NCI-H1048 (cell line): Measurements from ENCODE around the gene XPNPEP3.
"Not testable (repeated sequence)": the region's sequence is repeated elsewhere in the genome, so short reads cannot be mapped to it uniquely, and the experiment has no call there.

Experiments used
- DNase-seq: peaks from one replicate; lab custom pipeline; 2025; lab: John Stamatoyannopoulos, UW

Gene XPNPEP3

GRCh38 chr22:40856513-40857308, at the start of gene XPNPEP3, which contains the start of gene ST13:
XPNPEP3 (plus strand) TSS chr22:40857148; CDS start chr22:40857182, 34 bp downstream.
ST13 (minus strand) TSS chr22:40856639; CDS start chr22:40856540, 99 bp downstream.
- DNase-seq: peak; percentile 86

- no peak for DNase-seq
Observed at GRCh38 chr22:40808018-40808841, 48.7 kb upstream of the XPNPEP3 start.

- no peak for DNase-seq
Observed at GRCh38 chr22:40813912-40814315, 43.0 kb upstream of the XPNPEP3 start.

- no peak for DNase-seq
Observed at GRCh38 chr22:40817737-40818136, 39.2 kb upstream of the XPNPEP3 start.

GRCh38 chr22:40818192-40818746, 38.7 kb upstream of the XPNPEP3 start:
- DNase-seq: no peak

GRCh38 chr22:40818747-40819598, 38.0 kb upstream of the XPNPEP3 start, which contains the start of gene SLC25A17:
SLC25A17 (minus strand) TSS chr22:40819346; CDS start chr22:40819248, 98 bp downstream.
- DNase-seq: peak; percentile 86

GRCh38 chr22:40819599-40820140, 37.3 kb upstream of the XPNPEP3 start:
- DNase-seq: no peak

GRCh38 chr22:40823426-40823825, 33.5 kb upstream of the XPNPEP3 start:
- no peak for DNase-seq

- DNase-seq: not testable (repeated sequence)
Observed at GRCh38 chr22:40826292-40826691, 30.7 kb upstream of the XPNPEP3 start.

GRCh38 chr22:40826984-40827741, 29.8 kb upstream of the XPNPEP3 start:
- DNase-seq: no peak

- no peak for DNase-seq
Observed at GRCh38 chr22:40829131-40829530, 27.8 kb upstream of the XPNPEP3 start.

GRCh38 chr22:40834619-40835018, 22.3 kb upstream of the XPNPEP3 start:
- DNase-seq: no peak

- no peak for DNase-seq
Observed at GRCh38 chr22:40838486-40838885, 18.5 kb upstream of the XPNPEP3 start.

GRCh38 chr22:40844951-40845350, 12.0 kb upstream of the XPNPEP3 start:
- DNase-seq: no peak

- DNase-seq: not testable (repeated sequence)
Observed at GRCh38 chr22:40845816-40846215, 11.1 kb upstream of the XPNPEP3 start.

- no peak for DNase-seq
Observed at GRCh38 chr22:40853333-40853732, 3.6 kb upstream of the XPNPEP3 start.

- no peak for DNase-seq
Observed at GRCh38 chr22:40853961-40854360, 3.0 kb upstream of the XPNPEP3 start.

GRCh38 chr22:40855071-40855978, 1.6 kb upstream of the XPNPEP3 start:
- DNase-seq: no peak

- DNase-seq: no peak
Observed at GRCh38 chr22:40855979-40856512, 902 bp upstream of the XPNPEP3 start.
